Type B pancreatic cell (in vitro differentiated cells): ENCODE measurements around the gene ROR1. TPM values are rescaled to one million over a fixed set of nuclear protein-coding genes. Genes with fewer than 3 reads are reported as not detected.

ENCODE experiments used
- DNase-seq: peaks from one replicate; pipeline ENCODE4 v3.0.0; 2021; ENCODE audit warnings: mixed read lengths; ENCODE audit not compliant: unreplicated experiment; ENCODE audit errors: extremely low spot score
- H3K27ac Mint-ChIP-seq: 2 replicates; pipeline ENCODE4 v1.8.0; 2021; ENCODE audit warnings: mild to moderate bottlenecking, mixed read lengths
- H3K27me3 Mint-ChIP-seq: 2 replicates; pipeline ENCODE4 v1.8.0; 2021; ENCODE audit warnings: mixed read lengths
- H3K36me3 Mint-ChIP-seq: 2 replicates; pipeline ENCODE4 v1.8.0; 2021; ENCODE audit warnings: mixed read lengths
- H3K4me1 Mint-ChIP-seq: one replicate; pipeline ENCODE4 v1.8.0; 2021; ENCODE audit warnings: mixed read lengths; ENCODE audit not compliant: unreplicated experiment
- H3K4me3 Mint-ChIP-seq: 2 replicates; pipeline ENCODE4 v1.8.0; 2021; ENCODE audit warnings: mild to moderate bottlenecking, mixed read lengths
- H3K9me3 Mint-ChIP-seq: 2 replicates; pipeline ENCODE4 v1.8.0; 2021; ENCODE audit warnings: mixed read lengths
- total RNA-seq: library from RNA; stranded (reverse); gene quantifications from 2 replicates; pipeline ENCODE4 v1.2.1, GENCODE V29; 2021; ENCODE audit warnings: low replicate concordance
- TF ChIP-seq, protein P1 (sequence below): fragments of 200-600 bp; sonication (generic); conservative IDR thresholded peaks from 2 replicates; pipeline ENCODE4 v1.5.0; 2021; ENCODE audit warnings: antibody characterized with exemption, mild to moderate bottlenecking

ROR1 gene
- total RNA-seq, 1 donor from 2014 or later, result 32.0 TPM

DNA sequence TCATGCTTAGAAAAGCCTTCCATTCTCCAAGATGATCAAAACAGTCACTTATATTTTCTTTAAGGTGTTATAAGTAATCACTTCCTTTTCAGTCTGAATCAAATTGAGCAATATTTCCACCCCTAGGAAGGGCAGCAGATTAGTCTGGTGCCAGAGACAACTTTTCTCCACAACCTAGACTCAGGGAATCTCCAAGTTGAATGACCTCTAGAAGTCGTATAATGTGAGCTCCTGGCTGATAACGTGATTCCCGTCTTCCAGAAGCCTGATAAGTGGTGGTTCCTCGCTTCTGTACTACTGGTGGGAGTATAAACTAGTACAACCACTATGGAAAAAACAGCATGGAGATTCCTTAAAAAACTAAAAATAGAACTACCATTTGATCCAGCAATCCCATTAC, 251.2 kb downstream of the ROR1 start:
- no peak for DNase-seq
- no peaks in the 10 kb centered on the region for H3K27me3 Mint-ChIP-seq
- H3K27ac Mint-ChIP-seq, result no peak overlapping the region
- no peak overlapping the region for H3K4me3 Mint-ChIP-seq
- H3K36me3 Mint-ChIP-seq, result peaks cover 14% of the 10 kb centered on the region
- peaks cover 12% of the 10 kb centered on the region for H3K4me1 Mint-ChIP-seq
- H3K9me3 Mint-ChIP-seq, result peaks cover 4% of the 10 kb centered on the region
- TF ChIP-seq, protein P1, sequence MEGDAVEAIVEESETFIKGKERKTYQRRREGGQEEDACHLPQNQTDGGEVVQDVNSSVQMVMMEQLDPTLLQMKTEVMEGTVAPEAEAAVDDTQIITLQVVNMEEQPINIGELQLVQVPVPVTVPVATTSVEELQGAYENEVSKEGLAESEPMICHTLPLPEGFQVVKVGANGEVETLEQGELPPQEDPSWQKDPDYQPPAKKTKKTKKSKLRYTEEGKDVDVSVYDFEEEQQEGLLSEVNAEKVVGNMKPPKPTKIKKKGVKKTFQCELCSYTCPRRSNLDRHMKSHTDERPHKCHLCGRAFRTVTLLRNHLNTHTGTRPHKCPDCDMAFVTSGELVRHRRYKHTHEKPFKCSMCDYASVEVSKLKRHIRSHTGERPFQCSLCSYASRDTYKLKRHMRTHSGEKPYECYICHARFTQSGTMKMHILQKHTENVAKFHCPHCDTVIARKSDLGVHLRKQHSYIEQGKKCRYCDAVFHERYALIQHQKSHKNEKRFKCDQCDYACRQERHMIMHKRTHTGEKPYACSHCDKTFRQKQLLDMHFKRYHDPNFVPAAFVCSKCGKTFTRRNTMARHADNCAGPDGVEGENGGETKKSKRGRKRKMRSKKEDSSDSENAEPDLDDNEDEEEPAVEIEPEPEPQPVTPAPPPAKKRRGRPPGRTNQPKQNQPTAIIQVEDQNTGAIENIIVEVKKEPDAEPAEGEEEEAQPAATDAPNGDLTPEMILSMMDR, result no peak

DNA sequence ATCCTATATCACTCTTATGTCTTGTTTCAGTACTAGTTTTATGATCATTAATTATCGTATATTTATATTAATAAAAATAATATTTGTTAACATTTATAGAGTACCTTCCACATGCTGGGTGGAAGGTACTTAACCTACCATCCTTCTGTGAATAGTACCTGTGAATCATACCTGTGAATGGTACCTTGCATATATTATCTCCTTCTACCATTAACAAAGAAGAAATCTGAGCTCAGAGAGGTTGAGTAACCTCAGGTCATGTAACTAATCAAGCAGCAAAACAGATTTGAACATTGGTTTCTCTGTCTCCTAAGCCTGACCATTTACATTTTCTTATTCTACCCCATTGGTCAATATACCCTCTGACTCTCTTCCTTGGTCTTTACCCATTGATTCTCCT, 255.2 kb downstream of the ROR1 start:
- TF ChIP-seq, protein P1, result no peak
- peaks cover 4% of the 10 kb centered on the region for H3K9me3 Mint-ChIP-seq
- peaks cover 2% of the 10 kb centered on the region for H3K4me1 Mint-ChIP-seq
- DNase-seq, result no peak
- H3K36me3 Mint-ChIP-seq, result peaks cover 14% of the 10 kb centered on the region
- H3K27me3 Mint-ChIP-seq, result no peaks in the 10 kb centered on the region
- no peak overlapping the region for H3K4me3 Mint-ChIP-seq
- no peak overlapping the region for H3K27ac Mint-ChIP-seq

GRCh38 chr1:64030411-64030810, 256.6 kb downstream of the ROR1 start:
- Mint-ChIP-seq H3K9me3 (peaks cover 4% of the 10 kb centered on the region), H3K4me1 (peaks cover 7% of the 10 kb centered on the region), H3K27me3 (no peaks in the 10 kb centered on the region), H3K27ac (no peak overlapping the region), H3K36me3 (peaks cover 14% of the 10 kb centered on the region), H3K4me3 (no peak overlapping the region)
- TF ChIP-seq, protein P1, result no peak
- no peak for DNase-seq

- Mint-ChIP-seq H3K9me3 (peaks cover 4% of the 10 kb centered on the region), H3K27ac (no peak overlapping the region), H3K27me3 (no peaks in the 10 kb centered on the region), H3K36me3 (peaks cover 11% of the 10 kb centered on the region), H3K4me1 (peaks cover 7% of the 10 kb centered on the region), H3K4me3 (no peak overlapping the region)
- no peak for DNase-seq
- TF ChIP-seq, protein P1, result no peak
Observed at GRCh38 chr1:64031236-64031635, 257.4 kb downstream of the ROR1 start.

GRCh38 chr1:64033667-64034220, 259.9 kb downstream of the ROR1 start:
- TF ChIP-seq, protein P1, result no peak
- Mint-ChIP-seq H3K4me3 (no peak overlapping the region), H3K4me1 (peaks cover 20% of the 10 kb centered on the region), H3K27me3 (no peaks in the 10 kb centered on the region), H3K27ac (no peak overlapping the region), H3K9me3 (no peaks in the 10 kb centered on the region), H3K36me3 (peaks cover 7% of the 10 kb centered on the region)
- no peak for DNase-seq

GRCh38 chr1:64036549-64036948, 262.7 kb downstream of the ROR1 start:
- H3K9me3 Mint-ChIP-seq, result no peaks in the 10 kb centered on the region
- peaks cover 43% of the 10 kb centered on the region for H3K4me1 Mint-ChIP-seq
- TF ChIP-seq, protein P1, result no peak
- no peak overlapping the region for H3K4me3 Mint-ChIP-seq
- DNase-seq, result no peak
- no peaks in the 10 kb centered on the region for H3K27me3 Mint-ChIP-seq
- no peaks in the 10 kb centered on the region for H3K36me3 Mint-ChIP-seq
- H3K27ac Mint-ChIP-seq, result no peak overlapping the region
